ENCODE measurements around the gene TECTA. TPM values are rescaled to one million over a fixed set of nuclear protein-coding genes. Genes with fewer than 3 reads are reported as not detected.

The TECTA gene
- total and polyA plus RNA-seq, 2 of the 8 experiments (the other 6 are each of a cell fraction or from before 2014, with no cell fraction given), result 0.59 to 1.0 TPM

DNA sequence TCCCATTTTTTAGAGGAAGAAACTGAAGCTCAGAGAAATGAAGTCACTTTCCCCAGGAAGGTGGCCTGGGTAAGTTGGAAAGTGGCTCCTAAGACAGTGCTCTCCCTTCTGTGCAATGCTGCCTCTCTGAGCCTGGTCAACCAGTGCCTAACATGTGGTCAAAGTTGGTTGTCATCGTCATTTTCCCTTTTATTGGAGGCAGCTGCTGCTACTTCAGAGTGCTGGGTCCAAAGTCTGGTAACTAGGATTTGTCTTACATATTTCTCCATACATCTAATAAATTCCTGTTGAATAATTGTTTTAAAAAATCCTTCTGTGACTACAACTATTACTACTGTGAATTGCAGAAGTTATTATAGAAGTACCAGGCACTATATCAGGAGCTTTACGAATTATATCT is 48.1 kb downstream of the TECTA start (continued):
- TF ChIP-seq, protein P1, sequence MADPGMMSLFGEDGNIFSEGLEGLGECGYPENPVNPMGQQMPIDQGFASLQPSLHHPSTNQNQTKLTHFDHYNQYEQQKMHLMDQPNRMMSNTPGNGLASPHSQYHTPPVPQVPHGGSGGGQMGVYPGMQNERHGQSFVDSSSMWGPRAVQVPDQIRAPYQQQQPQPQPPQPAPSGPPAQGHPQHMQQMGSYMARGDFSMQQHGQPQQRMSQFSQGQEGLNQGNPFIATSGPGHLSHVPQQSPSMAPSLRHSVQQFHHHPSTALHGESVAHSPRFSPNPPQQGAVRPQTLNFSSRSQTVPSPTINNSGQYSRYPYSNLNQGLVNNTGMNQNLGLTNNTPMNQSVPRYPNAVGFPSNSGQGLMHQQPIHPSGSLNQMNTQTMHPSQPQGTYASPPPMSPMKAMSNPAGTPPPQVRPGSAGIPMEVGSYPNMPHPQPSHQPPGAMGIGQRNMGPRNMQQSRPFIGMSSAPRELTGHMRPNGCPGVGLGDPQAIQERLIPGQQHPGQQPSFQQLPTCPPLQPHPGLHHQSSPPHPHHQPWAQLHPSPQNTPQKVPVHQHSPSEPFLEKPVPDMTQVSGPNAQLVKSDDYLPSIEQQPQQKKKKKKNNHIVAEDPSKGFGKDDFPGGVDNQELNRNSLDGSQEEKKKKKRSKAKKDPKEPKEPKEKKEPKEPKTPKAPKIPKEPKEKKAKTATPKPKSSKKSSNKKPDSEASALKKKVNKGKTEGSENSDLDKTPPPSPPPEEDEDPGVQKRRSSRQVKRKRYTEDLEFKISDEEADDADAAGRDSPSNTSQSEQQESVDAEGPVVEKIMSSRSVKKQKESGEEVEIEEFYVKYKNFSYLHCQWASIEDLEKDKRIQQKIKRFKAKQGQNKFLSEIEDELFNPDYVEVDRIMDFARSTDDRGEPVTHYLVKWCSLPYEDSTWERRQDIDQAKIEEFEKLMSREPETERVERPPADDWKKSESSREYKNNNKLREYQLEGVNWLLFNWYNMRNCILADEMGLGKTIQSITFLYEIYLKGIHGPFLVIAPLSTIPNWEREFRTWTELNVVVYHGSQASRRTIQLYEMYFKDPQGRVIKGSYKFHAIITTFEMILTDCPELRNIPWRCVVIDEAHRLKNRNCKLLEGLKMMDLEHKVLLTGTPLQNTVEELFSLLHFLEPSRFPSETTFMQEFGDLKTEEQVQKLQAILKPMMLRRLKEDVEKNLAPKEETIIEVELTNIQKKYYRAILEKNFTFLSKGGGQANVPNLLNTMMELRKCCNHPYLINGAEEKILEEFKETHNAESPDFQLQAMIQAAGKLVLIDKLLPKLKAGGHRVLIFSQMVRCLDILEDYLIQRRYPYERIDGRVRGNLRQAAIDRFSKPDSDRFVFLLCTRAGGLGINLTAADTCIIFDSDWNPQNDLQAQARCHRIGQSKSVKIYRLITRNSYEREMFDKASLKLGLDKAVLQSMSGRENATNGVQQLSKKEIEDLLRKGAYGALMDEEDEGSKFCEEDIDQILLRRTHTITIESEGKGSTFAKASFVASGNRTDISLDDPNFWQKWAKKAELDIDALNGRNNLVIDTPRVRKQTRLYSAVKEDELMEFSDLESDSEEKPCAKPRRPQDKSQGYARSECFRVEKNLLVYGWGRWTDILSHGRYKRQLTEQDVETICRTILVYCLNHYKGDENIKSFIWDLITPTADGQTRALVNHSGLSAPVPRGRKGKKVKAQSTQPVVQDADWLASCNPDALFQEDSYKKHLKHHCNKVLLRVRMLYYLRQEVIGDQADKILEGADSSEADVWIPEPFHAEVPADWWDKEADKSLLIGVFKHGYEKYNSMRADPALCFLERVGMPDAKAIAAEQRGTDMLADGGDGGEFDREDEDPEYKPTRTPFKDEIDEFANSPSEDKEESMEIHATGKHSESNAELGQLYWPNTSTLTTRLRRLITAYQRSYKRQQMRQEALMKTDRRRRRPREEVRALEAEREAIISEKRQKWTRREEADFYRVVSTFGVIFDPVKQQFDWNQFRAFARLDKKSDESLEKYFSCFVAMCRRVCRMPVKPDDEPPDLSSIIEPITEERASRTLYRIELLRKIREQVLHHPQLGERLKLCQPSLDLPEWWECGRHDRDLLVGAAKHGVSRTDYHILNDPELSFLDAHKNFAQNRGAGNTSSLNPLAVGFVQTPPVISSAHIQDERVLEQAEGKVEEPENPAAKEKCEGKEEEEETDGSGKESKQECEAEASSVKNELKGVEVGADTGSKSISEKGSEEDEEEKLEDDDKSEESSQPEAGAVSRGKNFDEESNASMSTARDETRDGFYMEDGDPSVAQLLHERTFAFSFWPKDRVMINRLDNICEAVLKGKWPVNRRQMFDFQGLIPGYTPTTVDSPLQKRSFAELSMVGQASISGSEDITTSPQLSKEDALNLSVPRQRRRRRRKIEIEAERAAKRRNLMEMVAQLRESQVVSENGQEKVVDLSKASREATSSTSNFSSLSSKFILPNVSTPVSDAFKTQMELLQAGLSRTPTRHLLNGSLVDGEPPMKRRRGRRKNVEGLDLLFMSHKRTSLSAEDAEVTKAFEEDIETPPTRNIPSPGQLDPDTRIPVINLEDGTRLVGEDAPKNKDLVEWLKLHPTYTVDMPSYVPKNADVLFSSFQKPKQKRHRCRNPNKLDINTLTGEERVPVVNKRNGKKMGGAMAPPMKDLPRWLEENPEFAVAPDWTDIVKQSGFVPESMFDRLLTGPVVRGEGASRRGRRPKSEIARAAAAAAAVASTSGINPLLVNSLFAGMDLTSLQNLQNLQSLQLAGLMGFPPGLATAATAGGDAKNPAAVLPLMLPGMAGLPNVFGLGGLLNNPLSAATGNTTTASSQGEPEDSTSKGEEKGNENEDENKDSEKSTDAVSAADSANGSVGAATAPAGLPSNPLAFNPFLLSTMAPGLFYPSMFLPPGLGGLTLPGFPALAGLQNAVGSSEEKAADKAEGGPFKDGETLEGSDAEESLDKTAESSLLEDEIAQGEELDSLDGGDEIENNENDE (IDR thresholded peaks at IDR 0.05; ENCODE audit: insufficient replicate concordance, low read length), result no peak
- no peak for TF ChIP-seq NRF1 (IDR thresholded peaks at IDR 0.05; ENCODE audit: low read depth, low read length)
- TF ChIP-seq RFX5 (IDR thresholded peaks at IDR 0.05; ENCODE audit: borderline replicate concordance, low read depth, low read length), result no peak
- no peak for TF ChIP-seq MAFK (IDR thresholded peaks at IDR 0.05; ENCODE audit: low read depth, low read length)

Measured in H1 (cell line).